NCI-H1417 (cell line): ENCODE measurements around the gene OAS3.
A peak's percentile ranks its signal among the peaks of the same experiment; 100 is the strongest.
"Not testable (repeated sequence)": the region's sequence is repeated elsewhere in the genome, so short reads cannot be mapped to it uniquely, and the experiment has no call there.

Source experiments
- DNase-seq, 3 experiments: peaks; one replicate each; lab custom pipeline; 2025; lab: John Stamatoyannopoulos, UW

Gene OAS3

GRCh38 chr12:112980491-112981158 is 42.4 kb downstream of the OAS3 start:
- DNase-seq, result no peak

DNA sequence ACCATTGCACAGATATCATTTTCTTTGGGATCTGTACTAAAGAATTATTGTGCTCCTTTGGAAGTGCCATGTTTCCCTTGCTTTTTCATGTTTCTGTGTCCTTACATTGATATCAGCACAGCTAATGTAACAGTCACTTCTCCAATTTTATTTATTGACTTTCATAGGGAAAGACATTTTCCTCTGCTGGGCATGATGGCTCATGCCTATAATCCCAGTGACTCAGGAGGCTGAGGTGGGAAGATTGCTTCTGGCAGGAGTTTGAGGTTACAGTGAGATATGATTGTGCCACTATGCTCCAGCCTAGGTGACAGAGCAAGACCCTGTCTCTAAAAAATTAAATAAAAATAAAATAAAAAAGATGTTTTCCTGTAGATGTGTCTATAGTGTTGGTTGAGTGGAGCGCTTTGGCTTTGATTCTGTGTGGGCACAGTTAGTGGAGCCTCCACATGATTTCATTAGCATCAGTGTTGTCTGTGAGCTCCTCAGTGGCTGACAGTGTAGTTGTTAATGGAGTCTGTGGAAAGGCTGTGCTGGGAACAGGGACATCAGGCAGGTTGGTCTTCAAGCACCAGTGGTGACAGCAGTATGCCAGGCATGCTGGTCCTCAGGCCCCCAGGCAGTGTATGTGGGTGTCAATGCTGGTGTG is 47.5 kb downstream of the OAS3 start:
- DNase-seq, result no peak

- no peak for DNase-seq
These were observed 48.1 kb downstream of the OAS3 start for GRCh38 chr12:112986291-112986800.

DNA sequence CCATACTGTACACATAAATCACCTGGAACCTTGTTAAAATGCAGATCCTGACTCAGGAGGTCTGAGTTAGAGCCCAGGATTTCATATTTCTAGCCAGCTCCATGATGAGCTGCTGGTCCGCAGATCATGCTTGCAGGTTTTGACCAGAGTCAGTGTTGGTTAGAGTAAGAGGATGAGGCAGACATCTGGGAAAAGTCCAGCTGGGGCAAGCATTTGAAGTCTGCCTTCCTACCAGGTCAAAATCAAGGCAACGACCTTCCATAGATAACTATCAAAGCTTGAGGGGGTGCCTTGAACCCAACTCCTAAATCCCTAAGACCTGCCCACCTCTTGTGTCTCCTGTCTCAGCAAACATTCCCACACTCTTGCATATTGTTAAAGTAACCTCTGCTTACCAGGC is 49.3 kb downstream of the OAS3 start:
- DNase-seq, result no peak

DNA sequence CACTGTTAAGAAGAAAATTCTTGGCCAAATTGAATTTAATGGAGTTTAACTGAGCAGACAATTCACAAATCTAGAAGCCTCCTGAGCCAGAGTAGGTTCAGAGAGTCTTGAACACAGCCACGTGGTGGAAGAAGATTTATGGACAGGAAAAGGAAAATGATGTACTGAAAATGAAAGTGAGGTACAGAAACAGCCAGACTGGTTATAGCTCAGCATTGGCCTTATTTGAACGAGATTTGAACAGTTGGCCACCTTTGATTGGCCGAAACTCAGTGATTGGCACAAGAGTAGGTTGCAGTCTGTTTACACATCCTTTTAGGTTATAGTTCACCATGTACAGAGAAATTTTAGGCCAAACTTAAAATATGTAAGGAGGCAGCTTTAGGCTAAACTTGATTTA is 50.0 kb downstream of the OAS3 start:
- no peak for DNase-seq

DNA sequence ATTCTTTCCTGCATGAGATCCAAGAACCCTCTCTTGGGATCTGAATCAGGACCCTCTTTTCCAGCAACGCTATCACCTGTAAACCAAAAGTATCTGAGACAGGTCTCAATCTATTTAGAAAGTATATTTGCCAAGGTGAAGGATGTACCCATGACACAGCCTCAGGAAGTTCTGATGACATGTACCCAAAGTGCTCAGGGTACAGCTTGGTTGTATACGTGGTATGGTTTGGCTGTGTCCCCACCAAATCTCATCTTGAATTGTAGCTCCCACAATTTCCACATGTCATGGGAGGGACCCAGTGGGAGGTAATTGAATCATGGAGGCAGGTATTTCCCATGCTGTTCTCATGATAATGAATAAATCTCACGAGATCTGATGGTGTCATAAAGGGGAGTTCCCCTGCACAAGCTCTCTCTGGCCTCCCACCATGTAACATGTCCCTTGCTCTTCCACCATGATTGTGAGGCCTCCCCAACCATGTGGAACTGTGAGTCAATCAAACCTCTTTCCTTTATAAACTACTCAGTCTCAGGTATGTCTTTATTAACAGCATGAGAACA is 50.6 kb downstream of the OAS3 start:
- DNase-seq, result not testable (repeated sequence)

DNA sequence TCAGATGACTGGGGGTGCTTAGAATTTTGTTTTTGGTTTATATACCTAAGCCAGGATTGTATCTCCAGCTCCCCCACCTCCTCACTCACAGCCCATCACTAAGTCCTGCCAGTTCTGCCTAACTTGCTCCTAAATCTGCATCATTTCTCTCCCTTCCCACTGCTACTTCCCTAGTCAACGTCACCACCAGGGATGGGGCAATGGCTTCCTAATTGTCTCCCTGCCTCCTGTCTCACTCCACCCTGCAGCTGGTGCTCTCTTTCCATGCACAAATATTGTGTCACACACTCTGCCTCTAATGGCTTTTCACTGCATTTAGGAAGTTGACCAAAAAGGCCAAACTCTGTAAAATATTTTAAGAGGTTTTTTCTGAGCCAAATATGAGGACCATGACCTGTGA is 51.5 kb downstream of the OAS3 start:
- DNase-seq, result no peak

GRCh38 chr12:112992541-112993398 is 54.5 kb downstream of the OAS3 start:
- DNase-seq, result peak; percentile 29 to 80 (median 34)

GRCh38 chr12:112995008-112995407 is 56.7 kb downstream of the OAS3 start:
- no peak for DNase-seq

DNA sequence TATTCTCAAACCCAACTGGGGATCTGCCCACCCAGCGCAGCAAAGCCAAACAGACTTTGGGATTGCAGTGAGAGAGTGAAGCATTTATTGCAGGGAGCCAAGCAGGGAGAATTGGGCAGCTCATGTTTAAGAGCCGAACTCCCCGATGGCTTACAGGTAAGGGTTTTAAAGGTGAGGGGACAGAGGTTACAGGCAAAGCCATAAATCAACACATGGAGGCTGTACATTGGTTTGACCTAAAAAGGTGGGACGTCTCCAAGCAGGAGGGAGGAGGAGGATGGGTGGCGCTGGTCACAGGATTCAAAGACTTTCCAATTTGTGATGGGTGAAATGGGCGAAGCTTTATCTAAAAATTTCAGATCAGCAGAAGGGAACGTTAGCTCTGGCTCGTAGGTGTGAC is 58.2 kb downstream of the OAS3 start:
- DNase-seq, result no peak

DNA sequence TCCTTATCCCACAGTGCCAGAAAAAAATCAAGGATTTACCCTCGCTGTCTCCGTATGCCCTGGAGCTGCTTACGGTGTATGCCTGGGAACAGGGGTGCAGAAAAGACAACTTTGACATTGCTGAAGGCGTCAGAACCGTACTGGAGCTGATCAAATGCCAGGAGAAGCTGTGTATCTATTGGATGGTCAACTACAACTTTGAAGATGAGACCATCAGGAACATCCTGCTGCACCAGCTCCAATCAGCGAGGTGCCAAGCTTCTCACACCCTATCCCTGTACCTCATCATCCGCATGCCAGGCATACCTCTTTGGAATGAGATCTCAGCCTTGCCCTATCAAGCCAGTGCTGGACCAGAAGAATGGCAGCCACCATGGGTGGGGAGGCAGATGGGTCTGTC is 59.2 kb downstream of the OAS3 start:
- DNase-seq, result no peak

DNA sequence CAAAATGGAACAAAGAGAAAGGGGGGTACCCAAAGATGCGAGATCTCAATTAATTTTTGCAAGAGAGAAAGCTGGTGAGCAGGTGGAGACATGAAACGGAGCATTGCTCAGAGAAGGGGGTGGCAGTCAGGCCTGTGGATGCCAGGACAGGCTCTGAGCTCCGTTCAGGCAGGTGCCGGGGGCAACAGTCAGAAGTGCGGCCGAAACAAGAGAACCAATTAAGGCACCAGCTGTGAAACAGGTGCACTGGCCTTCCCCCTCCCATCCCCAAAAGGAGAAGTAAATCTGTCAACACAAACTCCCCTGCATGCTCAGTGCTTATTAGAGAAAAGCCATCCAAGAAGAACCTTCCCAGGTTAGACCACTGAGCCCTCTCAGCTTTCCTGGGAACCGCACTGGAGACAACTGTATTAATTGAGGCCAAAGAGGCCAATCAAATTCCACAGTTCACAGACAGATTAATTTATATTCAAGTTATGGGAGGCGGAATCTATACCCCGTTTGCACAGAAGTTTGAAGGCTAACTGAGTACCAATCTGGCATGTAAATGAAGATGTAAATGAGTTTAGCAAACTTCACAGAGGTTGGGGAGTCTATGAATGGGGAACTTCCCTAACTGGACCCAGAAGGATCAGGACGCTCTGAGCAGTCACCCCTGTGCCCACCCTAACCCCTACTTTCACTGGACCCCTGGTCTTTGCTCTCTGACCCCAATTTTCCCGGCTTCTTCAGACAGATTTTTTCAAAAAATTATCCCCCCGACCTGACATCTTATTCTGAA is 60.9 kb downstream of the OAS3 start:
- DNase-seq, result peak in 2 of 3 experiments; percentile 58 to 87

DNA sequence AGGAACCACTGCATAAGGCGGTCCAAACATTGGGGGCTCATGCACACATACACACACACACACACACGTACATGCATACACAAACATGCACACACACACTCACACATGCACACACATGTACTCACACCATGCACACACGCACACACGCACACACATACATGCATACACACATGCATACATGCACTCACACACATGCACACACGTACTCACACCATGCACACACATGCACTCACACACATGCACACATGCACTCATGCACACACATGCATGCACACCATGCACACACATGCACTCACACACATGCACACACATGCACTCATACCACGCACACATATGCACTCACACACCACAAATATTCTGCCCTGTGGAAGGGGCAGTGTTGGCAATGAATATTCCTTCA is 62.2 kb downstream of the OAS3 start:
- DNase-seq, result no peak

DNA sequence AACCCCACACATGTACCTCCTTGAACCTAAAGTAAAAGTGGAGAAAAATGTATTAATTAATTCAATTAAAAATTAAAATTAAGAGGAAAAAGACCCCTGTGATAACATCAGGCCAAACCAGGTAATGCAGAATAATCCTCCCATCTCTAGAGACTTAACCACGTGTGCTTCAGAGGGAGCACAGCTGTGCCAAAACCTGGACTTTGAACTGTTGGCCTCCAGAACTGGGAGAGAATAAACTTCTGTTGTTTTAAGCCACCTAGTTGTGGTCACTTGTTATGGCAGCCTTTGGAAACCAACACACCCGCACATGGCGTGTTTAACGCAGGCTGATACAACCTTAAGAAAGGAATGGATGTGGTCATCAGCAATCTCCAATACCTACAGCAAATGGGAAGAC is 63.9 kb downstream of the OAS3 start:
- DNase-seq, result no peak

DNA sequence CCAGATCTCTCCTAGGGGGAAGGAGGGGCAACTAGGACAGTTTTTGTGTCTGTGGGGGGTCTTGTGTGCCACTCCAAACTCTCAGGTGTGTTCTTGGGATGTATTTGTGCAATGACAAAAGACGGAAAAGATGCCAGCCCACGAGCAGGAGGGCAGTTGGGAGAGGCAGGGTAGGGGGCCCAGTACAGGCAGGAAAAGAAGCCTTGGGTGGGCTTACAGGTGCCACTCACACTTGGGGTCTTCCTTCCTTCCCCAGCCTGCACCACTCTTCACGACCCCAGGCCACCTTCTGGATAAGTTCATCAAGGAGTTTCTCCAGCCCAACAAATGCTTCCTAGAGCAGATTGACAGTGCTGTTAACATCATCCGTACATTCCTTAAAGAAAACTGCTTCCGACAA is 64.4 kb downstream of the OAS3 start:
- DNase-seq, result no peak

DNA sequence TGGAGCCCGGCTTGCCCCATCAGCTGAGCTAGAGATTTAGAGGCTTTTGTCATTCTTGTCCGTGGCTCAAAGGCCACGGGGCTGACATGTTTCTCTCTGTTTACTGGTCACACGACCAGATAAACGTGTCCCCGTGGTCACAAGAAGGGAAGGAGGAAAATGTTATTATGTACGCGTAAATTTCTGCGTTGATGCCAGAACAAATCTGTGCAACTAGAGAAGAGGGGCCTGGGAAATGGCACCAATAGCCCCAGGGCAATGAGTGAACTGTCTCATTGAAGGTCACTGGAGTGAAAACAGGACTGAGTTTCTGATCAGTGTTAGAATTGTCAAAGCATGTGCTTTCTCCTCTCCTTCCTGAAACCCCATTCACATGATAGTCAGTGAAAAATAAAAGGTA is 65.4 kb downstream of the OAS3 start:
- DNase-seq, result no peak

DNA sequence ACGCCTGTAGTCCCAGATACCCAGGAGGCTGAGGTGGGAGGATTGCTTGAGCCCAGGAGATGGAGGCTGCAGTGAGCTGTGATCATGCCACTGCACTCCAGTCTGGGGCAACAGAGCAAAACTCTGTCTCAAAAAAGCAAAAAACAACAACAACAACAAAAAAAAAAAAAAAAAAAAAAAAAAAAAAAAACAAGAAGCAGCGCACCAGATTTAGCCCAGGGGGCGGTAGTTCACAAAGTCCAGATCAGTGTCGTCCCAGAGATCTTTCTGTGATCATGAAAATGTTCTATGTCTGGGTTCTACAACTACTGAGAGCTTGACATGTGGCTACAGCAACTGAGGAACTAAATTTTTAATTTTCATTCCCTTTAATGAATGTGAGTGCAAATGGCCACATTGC is 67.5 kb downstream of the OAS3 start:
- DNase-seq, result peak in 1 of 3 experiments; percentile 11

DNA sequence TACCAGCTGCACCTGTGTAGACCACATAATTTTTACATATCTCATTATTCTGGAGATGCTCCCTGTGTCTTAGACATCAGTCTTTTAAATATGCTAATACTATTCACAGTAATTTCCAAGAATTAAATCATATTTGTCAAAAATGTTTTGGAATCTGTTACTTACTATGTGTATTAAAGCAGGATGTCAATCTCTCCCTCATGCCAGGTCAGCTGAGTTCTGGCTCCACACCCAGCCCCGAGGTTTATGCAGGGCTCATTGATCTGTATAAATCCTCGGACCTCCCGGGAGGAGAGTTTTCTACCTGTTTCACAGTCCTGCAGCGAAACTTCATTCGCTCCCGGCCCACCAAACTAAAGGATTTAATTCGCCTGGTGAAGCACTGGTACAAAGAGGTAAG is 67.9 kb downstream of the OAS3 start:
- no peak for DNase-seq

DNA sequence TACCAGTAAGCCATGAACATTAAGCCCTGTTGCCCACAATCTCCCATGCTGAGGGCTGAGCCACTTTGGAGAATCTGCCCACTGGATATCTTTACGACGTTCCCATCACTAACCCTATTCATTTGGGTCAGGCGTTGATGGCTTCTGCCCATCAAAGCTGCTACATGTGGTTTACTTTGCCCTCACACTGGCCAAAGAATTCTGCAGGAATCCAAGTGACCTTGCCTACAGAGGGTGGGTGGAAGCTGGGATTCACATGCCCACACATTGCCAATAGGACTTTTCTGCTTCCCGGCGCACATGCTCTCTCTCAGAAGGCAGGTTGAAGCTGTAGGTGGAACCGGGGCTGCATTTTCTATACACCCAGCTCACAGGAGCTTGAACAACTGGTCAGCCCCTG is 68.4 kb downstream of the OAS3 start:
- DNase-seq, result no peak

DNA sequence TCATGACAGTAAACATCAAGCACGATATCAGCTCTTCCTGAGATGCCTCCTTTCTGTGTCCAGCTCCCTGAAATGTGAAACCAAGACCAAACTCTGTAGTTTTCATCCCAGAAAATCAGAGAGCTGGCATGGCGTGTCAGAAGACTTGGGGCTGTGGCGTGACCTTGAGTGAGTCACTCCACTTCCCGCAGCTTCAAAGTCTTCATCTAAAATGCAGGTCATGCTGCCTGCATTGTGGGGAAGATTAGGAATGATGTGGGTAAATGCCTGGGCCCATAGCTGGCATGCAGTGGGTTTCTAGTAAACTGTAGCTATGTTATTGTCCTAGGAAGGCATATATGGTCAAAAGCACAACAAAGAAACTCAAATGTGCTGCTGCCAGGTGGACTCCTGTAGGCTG is 68.9 kb downstream of the OAS3 start:
- DNase-seq, result no peak

DNA sequence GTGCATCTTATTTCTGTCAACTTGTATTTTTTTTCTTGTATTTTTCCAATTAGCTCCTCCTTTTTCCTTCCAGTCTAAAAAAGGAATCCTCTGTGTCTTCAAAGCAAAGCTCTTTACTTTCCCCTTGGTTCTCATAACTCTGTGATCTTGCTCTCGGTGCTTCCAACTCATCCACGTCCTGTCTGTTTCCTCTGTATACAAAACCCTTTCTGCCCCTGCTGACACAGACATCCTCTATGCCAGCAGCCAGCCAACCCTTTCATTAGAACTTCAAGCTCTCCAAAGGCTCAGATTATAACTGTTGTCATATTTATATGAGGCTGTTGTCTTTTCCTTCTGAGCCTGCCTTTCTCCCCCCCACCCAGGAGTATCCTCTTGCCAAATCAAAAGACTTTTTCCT is 72.4 kb downstream of the OAS3 start:
- DNase-seq, result no peak

DNA sequence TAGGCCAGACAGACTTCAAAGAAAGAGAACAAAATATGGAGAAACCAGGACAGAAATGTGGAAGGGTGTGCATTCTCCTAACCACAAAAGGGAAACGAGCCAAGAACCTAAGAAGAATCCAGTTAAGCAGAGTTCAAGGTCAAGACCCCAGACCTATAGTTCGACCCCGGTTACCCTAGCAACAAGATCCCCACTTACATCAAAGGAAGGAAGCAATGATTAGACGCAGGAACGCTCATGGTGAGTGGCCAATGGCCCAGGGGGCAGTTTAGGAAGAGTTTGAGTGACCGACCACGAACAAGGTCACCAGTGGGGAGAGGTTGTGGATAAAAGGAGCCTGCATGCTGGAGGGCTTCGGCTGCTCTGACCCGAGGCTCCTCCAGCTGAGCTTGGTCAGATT is 76.3 kb downstream of the OAS3 start:
- no peak for DNase-seq
